GM10248 (cell line): Measurements from ENCODE around the gene PFKL.
"Not testable (repeated sequence)": the region's sequence is repeated elsewhere in the genome, so short reads cannot be mapped to it uniquely, and the experiment has no call there.

Experiments used
- CTCF ChIA-PET: fragments of 300-600 bp; sonication (Branson Sonifier 250); formaldehyde crosslinking; extraction: SDS; loops from one replicate; lab custom pipeline; 2021; ENCODE audit warnings: antibody characterized with exemption; lab: Yijun Ruan, JAX
- POLR2A ChIA-PET: fragments of 350-650 bp; sonication (Branson Sonifier 250); formaldehyde crosslinking; extraction: SDS; loops from one replicate; lab custom pipeline; 2020; ENCODE audit warnings: antibody characterized with exemption; lab: Yijun Ruan, JAX
- DNase-seq: peaks from one replicate; pipeline ENCODE4 v3.0.0; 2012; ENCODE audit errors: extremely low spot score
- TF ChIP-seq, protein P1 (sequence below): IDR thresholded peaks from 2 replicates; pipeline ENCODE4 v1.5.1; 2012; ENCODE audit warnings: mild to moderate bottlenecking, low read depth; ENCODE audit errors: extremely low read depth, missing control alignments, control extremely low read depth

Gene PFKL

DNA sequence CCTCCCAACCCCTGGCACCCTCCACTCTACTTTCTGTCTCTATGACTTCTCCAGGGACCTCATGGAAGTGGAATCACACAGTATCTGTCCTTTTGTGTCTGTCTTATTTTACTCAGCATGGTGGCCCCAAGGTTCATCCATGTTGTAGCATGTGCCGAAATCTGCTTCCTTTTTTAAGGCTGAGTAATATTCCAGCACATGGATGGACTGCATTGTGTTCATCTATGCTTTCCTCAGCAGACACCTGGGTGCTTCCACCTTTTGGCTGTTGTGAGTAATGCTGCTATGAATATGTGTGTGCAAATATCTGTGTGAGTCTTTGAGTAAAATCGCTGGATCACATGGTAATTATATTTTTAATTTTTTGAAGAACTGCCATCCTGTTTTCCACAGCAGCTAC lies 1.6 kb upstream of the PFKL start:
- ChIA-PET CTCF (interaction anchor here (1.1 to 3.4 kb wide), 18 partner anchors 9 to 495 kb away, joined by 3 to 19 read pairs (median 5); partner anchors contain the start of genes CFAP410 and TRPM2), POLR2A (no interaction called here)
- TF ChIP-seq, protein P1, sequence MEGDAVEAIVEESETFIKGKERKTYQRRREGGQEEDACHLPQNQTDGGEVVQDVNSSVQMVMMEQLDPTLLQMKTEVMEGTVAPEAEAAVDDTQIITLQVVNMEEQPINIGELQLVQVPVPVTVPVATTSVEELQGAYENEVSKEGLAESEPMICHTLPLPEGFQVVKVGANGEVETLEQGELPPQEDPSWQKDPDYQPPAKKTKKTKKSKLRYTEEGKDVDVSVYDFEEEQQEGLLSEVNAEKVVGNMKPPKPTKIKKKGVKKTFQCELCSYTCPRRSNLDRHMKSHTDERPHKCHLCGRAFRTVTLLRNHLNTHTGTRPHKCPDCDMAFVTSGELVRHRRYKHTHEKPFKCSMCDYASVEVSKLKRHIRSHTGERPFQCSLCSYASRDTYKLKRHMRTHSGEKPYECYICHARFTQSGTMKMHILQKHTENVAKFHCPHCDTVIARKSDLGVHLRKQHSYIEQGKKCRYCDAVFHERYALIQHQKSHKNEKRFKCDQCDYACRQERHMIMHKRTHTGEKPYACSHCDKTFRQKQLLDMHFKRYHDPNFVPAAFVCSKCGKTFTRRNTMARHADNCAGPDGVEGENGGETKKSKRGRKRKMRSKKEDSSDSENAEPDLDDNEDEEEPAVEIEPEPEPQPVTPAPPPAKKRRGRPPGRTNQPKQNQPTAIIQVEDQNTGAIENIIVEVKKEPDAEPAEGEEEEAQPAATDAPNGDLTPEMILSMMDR = peak; percentile 27
- no peak for DNase-seq

DNA sequence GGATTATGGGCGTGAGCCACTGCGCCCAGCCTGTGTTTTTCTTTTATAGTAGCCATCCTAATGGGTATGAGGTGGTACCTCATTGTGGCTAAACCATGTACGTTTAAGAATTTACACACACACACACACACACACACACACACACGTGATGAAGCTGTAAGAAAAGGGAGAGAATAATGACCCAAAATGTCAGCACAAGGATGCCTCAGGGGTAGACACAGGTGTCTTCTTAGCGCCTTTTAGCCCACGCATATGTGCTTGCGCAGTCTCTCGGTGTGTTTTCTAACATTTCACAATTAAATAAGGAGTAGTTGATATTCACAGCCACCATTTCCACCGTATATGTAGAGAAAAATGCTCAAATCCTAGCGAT lies 782 bp upstream of the PFKL start:
- TF ChIP-seq, protein P1 = no peak
- ChIA-PET CTCF (interaction anchor here (0.9 to 2.1 kb wide), 2 partner anchors 10 to 30 kb away, joined by 3 to 19 read pairs; no protein-coding TSS in a partner anchor), POLR2A (no interaction called here)

DNA sequence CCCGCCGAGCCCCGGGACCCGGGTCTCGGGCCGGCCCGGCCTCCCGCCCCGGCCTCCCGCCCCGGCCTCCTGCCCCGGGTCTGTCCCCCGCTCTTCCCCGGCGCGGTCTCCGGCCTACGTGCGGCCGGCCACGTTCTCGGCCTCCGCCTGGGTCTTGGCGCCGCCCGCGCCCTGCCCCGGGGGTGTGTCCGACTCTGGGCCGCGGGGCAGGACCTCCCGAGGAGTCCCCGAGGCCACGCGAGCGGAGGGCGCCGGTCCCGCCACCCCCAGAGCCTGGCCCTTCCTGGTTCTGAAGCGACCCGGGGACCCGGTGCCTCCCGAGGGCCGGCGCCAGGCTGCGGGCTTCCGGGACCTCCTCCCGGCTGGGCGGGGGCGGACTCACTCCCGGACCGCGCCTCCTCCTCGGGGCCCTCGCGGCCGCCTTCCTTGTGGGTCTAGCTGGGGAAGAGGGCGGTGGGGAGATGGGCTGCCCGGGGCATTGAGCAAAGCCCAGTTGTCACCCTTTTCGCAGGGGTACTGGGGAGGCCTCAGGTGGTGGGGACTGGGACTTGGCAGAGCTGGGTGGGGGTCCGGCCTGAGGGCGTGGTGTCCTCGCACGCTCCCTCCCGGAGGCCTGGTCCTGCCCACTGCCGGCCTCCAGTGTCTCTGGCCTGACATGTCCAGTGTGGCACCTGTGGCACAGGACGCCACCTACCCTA lies 558 bp downstream of the PFKL start:
- peak; percentile 84 for DNase-seq
- ChIA-PET CTCF (interaction anchor here (1.7 to 1.9 kb wide), 2 partner anchors 33 to 490 kb away, joined by 4 read pairs; no protein-coding TSS in a partner anchor), POLR2A (interaction anchor here (1.7 kb wide), 1 partner anchor 39 kb away, joined by 3 read pairs; the partner anchor contains the start of gene CFAP410)
- TF ChIP-seq, protein P1 = no peak

More for the DNA sequence above, 782 bp upstream of the PFKL start:
- no peak for DNase-seq

DNA sequence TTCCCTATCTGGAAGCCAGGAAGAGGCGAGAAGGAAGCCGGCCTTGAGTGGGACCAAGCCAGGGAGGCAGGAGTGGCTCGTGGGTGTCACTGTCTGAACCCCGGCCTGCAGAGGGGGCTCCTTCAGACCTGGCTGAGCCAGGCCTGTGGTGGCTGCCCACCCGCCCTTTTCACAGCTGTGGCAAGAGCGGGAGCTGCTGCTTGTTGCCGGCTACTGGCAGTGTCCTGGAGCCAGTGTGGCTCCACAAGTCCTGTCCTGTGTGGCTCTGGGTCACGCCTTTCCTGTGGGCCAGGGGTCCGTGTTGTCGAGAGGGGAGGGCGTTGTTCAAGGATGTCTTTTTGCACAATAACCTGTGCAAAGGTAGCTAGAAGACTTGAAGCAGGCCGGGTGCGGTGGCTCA lies 1.3 kb downstream of the PFKL start:
- no peak for DNase-seq
- ChIA-PET POLR2A (interaction anchor here (1.7 kb wide), 1 partner anchor 38 kb away, joined by 3 read pairs; the partner anchor contains the start of gene CFAP410), CTCF (interaction anchor here (0.9 to 1.9 kb wide), 4 partner anchors 33 to 490 kb away, joined by 3 to 4 read pairs (median 4); no protein-coding TSS in a partner anchor)
- TF ChIP-seq, protein P1 = no peak

DNA sequence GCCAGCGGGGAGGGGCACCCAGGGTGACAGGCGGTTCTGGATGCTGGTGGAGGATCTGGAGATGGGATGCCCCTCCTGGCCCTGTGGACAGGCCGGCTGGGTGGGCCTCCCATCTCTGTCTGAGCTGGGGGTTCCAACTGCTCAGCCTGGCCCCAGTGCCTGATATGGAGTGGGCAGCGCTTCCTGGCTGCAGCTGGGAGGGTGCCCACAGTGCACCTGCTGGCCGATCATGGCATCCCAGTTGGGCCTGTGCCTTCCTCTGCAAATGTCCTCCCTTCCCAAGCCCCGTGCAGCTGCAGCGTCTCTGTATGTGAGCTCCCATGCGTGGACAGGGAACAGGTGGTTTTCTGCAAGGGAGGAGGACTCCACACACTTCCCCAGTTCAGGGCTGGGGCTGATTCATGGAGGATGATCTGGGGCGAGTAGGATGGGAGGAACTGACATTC lies 2.1 kb downstream of the PFKL start:
- POLR2A ChIA-PET = no interaction called here
- DNase-seq = no peak
- CTCF ChIA-PET = interaction anchor here (0.9 to 1.9 kb wide), 5 partner anchors 14 to 491 kb away, joined by 3 to 4 read pairs (median 4); no protein-coding TSS in a partner anchor
- TF ChIP-seq, protein P1 = no peak

DNA sequence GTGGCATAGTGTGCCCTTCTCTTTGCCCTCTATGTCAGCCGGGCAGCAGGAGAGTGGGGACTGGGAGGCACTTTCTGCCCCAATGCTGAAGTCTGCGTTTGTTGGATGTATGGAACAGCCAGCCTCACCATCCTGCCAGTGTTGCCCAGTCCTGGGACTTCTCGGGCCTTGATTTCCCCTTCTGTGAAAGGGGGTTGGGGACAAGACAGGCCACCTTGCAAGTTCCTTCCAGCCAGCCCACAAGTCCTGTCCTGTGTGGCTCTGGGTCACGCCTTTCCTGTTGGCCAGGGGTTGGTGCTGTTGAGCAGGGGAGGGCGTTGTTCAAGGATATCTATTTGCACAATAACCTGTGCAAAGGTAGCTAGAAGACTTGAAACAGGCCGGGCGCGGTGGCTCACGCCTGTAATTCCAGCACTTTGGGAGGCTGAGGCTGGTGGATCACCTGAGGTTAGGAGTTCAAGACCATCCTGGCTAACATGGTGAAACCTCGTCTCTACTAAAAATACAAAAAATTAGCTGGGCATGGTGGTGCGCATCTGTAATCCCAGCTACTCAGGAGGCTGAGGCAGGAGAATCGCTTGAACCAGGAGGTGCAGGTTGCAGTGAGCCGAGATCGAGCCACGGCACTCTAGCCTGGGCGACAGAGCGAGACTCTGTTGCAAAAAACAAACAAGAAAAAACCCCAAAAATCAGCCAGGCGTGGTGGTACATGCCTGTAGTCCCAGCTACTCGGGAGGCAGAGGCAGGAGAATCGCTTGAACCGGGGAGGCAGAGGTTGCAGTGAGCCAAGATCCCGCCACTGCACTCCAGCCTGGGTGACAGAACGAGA lies 2.9 kb downstream of the PFKL start:
- POLR2A ChIA-PET, DNase-seq: not testable (repeated sequence)
- TF ChIP-seq, protein P1 = peak; percentile 45
- CTCF ChIA-PET = interaction anchor here (1.0 to 3.2 kb wide), 2 partner anchors 13 kb away, joined by 3 to 16 read pairs; no protein-coding TSS in a partner anchor
